Activated CD4-positive, alpha-beta T cell treated with anti-CD3 and anti-CD28 coated beads, Interleukin-2, amount 10 ng/mL, durations not matched to agents 24 days and 14 days (primary cell): ENCODE data around the gene ZBTB3. TPM values are rescaled to one million over a fixed set of nuclear protein-coding genes. Genes with fewer than 3 reads are reported as not detected.
"Not testable (repeated sequence)": the region's sequence is repeated elsewhere in the genome, so short reads cannot be mapped to it uniquely, and the experiment has no call there.

Experiments
- DNase-seq: peaks from one replicate; pipeline ENCODE4 v3.0.0; 2022
- H3K27ac Mint-ChIP-seq: one replicate; pipeline ENCODE4 v1.8.0; 2022; ENCODE audit warnings: mild to moderate bottlenecking, mixed read lengths
- H3K27me3 Mint-ChIP-seq: one replicate; pipeline ENCODE4 v1.8.0; 2022; ENCODE audit warnings: mixed read lengths
- H3K36me3 Mint-ChIP-seq: one replicate; pipeline ENCODE4 v1.8.0; 2022; ENCODE audit warnings: low read depth, mild to moderate bottlenecking, mixed read lengths
- H3K4me1 Mint-ChIP-seq: one replicate; pipeline ENCODE4 v1.8.0; 2021; ENCODE audit warnings: mixed read lengths
- H3K4me3 Mint-ChIP-seq: one replicate; pipeline ENCODE4 v1.8.0; 2022; ENCODE audit warnings: mild to moderate bottlenecking, moderate library complexity, mixed read lengths
- H3K9me3 Mint-ChIP-seq: one replicate; pipeline ENCODE4 v1.8.0; 2021; ENCODE audit warnings: mixed read lengths
- intact Hi-C: fragments of 100-400 bp; cut with micrococcal nuclease; formaldehyde crosslinking; loops from one replicate; pipeline ENCODE4 v1.15.1; 2023
- total RNA-seq: library from RNA; stranded (reverse); gene quantifications from 2 replicates; pipeline ENCODE4 v1.2.3, GENCODE V29; 2022

ZBTB3 gene
- total RNA-seq, 1 donor from 2014 or later, result 11.1 TPM

GRCh38 chr11:62747475-62748160, 6.3 kb downstream of the ZBTB3 start:
- intact Hi-C loops, result no loop called here

GRCh38 chr11:62737196-62737595, 16.8 kb downstream of the ZBTB3 start:
- DNase-seq, result no peak
- Mint-ChIP-seq H3K36me3 (peaks cover 44% of the 10 kb centered on the region), H3K4me1 (peaks cover 5% of the 10 kb centered on the region), H3K4me3 (no peak overlapping the region), H3K27ac (no peak overlapping the region), H3K9me3 (no peaks in the 10 kb centered on the region), H3K27me3 (no peaks in the 10 kb centered on the region)
- intact Hi-C loops, result no loop called here

More at GRCh38 chr11:62747475-62748160, 6.3 kb downstream of the ZBTB3 start:
- H3K36me3 Mint-ChIP-seq, result peaks cover 7% of the 10 kb centered on the region
- H3K9me3 Mint-ChIP-seq, result no peaks in the 10 kb centered on the region
- peak overlapping the region; percentile 45 for H3K27ac Mint-ChIP-seq
- no peak for DNase-seq
- peaks cover 5% of the 10 kb centered on the region for H3K4me1 Mint-ChIP-seq
- H3K27me3 Mint-ChIP-seq, result no peaks in the 10 kb centered on the region
- no peak overlapping the region for H3K4me3 Mint-ChIP-seq

GRCh38 chr11:62732830-62733229, 21.1 kb downstream of the ZBTB3 start:
- Mint-ChIP-seq H3K27me3 (no peaks in the 10 kb centered on the region), H3K4me1 (peaks cover 16% of the 10 kb centered on the region), H3K36me3 (peaks cover 34% of the 10 kb centered on the region), H3K9me3 (no peaks in the 10 kb centered on the region), H3K27ac (peak overlapping the region; percentile 1), H3K4me3 (no peak overlapping the region)
- intact Hi-C loops, result no loop called here
- no peak for DNase-seq

- Mint-ChIP-seq H3K36me3 (peaks cover 42% of the 10 kb centered on the region), H3K4me3 (peak overlapping the region; percentile 93), H3K4me1 (peaks cover 22% of the 10 kb centered on the region), H3K27ac (peak overlapping the region; percentile 71)
- H3K27me3 Mint-ChIP-seq, H3K9me3 Mint-ChIP-seq, intact Hi-C loops, DNase-seq: not testable (repeated sequence)
These were observed 23.9 kb downstream of the ZBTB3 start for GRCh38 chr11:62730076-62730475.

- peaks cover 55% of the 10 kb centered on the region for H3K36me3 Mint-ChIP-seq
These were observed 25.6 kb downstream of the ZBTB3 start, which contains the start of gene TTC9C for GRCh38 chr11:62728171-62728988. TTC9C (plus strand) TSS chr11:62728486; CDS start chr11:62728849, 363 bp downstream.

GRCh38 chr11:62727872-62728170, 26.1 kb downstream of the ZBTB3 start:
- DNase-seq, result peak; percentile 96
- H3K4me3 Mint-ChIP-seq, result peak overlapping the region; percentile 93
- peaks cover 32% of the 10 kb centered on the region for H3K4me1 Mint-ChIP-seq
- H3K36me3 Mint-ChIP-seq, result peaks cover 55% of the 10 kb centered on the region
- H3K27me3 Mint-ChIP-seq, result peaks cover 2% of the 10 kb centered on the region
- intact Hi-C loops, result loop anchor here (1.0 to 5.0 kb wide), 13 partner anchors 19 to 153 kb away; partner anchors contain the start of genes GANAB, LBHD1, NXF1 and SLC3A2
- H3K9me3 Mint-ChIP-seq, result no peaks in the 10 kb centered on the region
- H3K27ac Mint-ChIP-seq, result peak overlapping the region; percentile 99

More at GRCh38 chr11:62728171-62728988, 25.6 kb downstream of the ZBTB3 start, which contains the start of gene TTC9C:
- H3K27ac Mint-ChIP-seq, result peak within 1 kb of the TSS; percentile 99
- peaks cover 2% of the 10 kb centered on the region for H3K27me3 Mint-ChIP-seq
- intact Hi-C loops, result loop anchor here (1.0 to 5.0 kb wide), 7 partner anchors 56 to 152 kb away; partner anchors contain the start of genes GANAB, LBHD1, NXF1 and SLC3A2
- H3K9me3 Mint-ChIP-seq, result no peaks in the 10 kb centered on the region
- H3K4me1 Mint-ChIP-seq, result peaks cover 36% of the 10 kb centered on the region
- DNase-seq, result peak; percentile 95
- peak within 1 kb of the TSS; percentile 93 for H3K4me3 Mint-ChIP-seq

- H3K9me3 Mint-ChIP-seq, result no peaks in the 10 kb centered on the region
- H3K4me3 Mint-ChIP-seq, result peak within 1 kb of the TSS; percentile 93
- DNase-seq, result peak; percentile 100
- H3K36me3 Mint-ChIP-seq, result peaks cover 59% of the 10 kb centered on the region
- peaks cover 37% of the 10 kb centered on the region for H3K4me1 Mint-ChIP-seq
- H3K27ac Mint-ChIP-seq, result peak within 1 kb of the TSS; percentile 99
- H3K27me3 Mint-ChIP-seq, result peaks cover 2% of the 10 kb centered on the region
- intact Hi-C loops, result loop anchor here (1.0 to 5.0 kb wide), 8 partner anchors 18 to 136 kb away; partner anchors contain the start of genes LBHD1, TAF6L, TMEM179B and TUT1
These were observed 26.6 kb downstream of the ZBTB3 start, which contains the start of gene HNRNPUL2 for GRCh38 chr11:62727165-62727871. HNRNPUL2 (minus strand) TSS chr11:62727457; CDS start chr11:62727156, 301 bp downstream.

GRCh38 chr11:62726915-62727164, 27.1 kb downstream of the ZBTB3 start:
- Mint-ChIP-seq H3K9me3 (no peaks in the 10 kb centered on the region), H3K4me3 (peak overlapping the region; percentile 93), H3K4me1 (peaks cover 41% of the 10 kb centered on the region), H3K36me3 (peaks cover 64% of the 10 kb centered on the region), H3K27ac (peak overlapping the region; percentile 99), H3K27me3 (peaks cover 2% of the 10 kb centered on the region)
- intact Hi-C loops, result loop anchor here (1.0 to 5.0 kb wide), 8 partner anchors 18 to 136 kb away; partner anchors contain the start of genes LBHD1, TAF6L, TMEM179B and TUT1
- no peak for DNase-seq

GRCh38 chr11:62726156-62726914, 27.6 kb downstream of the ZBTB3 start:
- peak overlapping the region; percentile 93 for H3K4me3 Mint-ChIP-seq
- peaks cover 66% of the 10 kb centered on the region for H3K36me3 Mint-ChIP-seq
- peak overlapping the region; percentile 99 for H3K27ac Mint-ChIP-seq
- peaks cover 44% of the 10 kb centered on the region for H3K4me1 Mint-ChIP-seq
- peak; percentile 60 for DNase-seq
- H3K9me3 Mint-ChIP-seq, result no peaks in the 10 kb centered on the region
- intact Hi-C loops, result loop anchor here (2.0 to 5.0 kb wide), 3 partner anchors 54 to 128 kb away; partner anchors contain the start of genes LBHD1 and UQCC3
- peaks cover 2% of the 10 kb centered on the region for H3K27me3 Mint-ChIP-seq

GRCh38 chr11:62725646-62726045, 28.3 kb downstream of the ZBTB3 start:
- Mint-ChIP-seq H3K4me1 (peaks cover 48% of the 10 kb centered on the region), H3K9me3 (no peaks in the 10 kb centered on the region), H3K27ac (peak overlapping the region; percentile 99), H3K27me3 (peaks cover 2% of the 10 kb centered on the region), H3K4me3 (peak overlapping the region; percentile 93), H3K36me3 (peaks cover 70% of the 10 kb centered on the region)
- intact Hi-C loops, result loop anchor here (2.0 to 5.0 kb wide), 3 partner anchors 53 to 127 kb away; partner anchors contain the start of genes LBHD1 and UQCC3
- peak; percentile 64 for DNase-seq

- intact Hi-C loops, result no loop called here
- Mint-ChIP-seq H3K4me1 (peaks cover 48% of the 10 kb centered on the region), H3K27me3 (peaks cover 2% of the 10 kb centered on the region), H3K4me3 (peak overlapping the region; percentile 93), H3K27ac (peak overlapping the region; percentile 9), H3K36me3 (peaks cover 78% of the 10 kb centered on the region), H3K9me3 (no peaks in the 10 kb centered on the region)
- no peak for DNase-seq
These were observed 29.8 kb downstream of the ZBTB3 start for GRCh38 chr11:62724171-62724570.

GRCh38 chr11:62721994-62722393, 32.0 kb downstream of the ZBTB3 start:
- H3K9me3 Mint-ChIP-seq, result no peaks in the 10 kb centered on the region
- no peaks in the 10 kb centered on the region for H3K27me3 Mint-ChIP-seq
- H3K27ac Mint-ChIP-seq, result peak overlapping the region; percentile 48
- intact Hi-C loops, result no loop called here
- H3K4me3 Mint-ChIP-seq, result no peak overlapping the region
- no peak for DNase-seq
- H3K4me1 Mint-ChIP-seq, result peaks cover 56% of the 10 kb centered on the region
- H3K36me3 Mint-ChIP-seq, result peaks cover 90% of the 10 kb centered on the region
